ENCODE measurements around the gene FARSB.

GRCh38 chr2:222572751-222573174 lies 83.1 kb downstream of the FARSB start:
- TF ChIP-seq CTCF (IDR thresholded peaks at IDR 0.05): no peak
- TF ChIP-seq POLR2A (IDR thresholded peaks at IDR 0.05): no peak
